Skeletal muscle tissue (tissue), 4 donors: Measurements from ENCODE around the gene NMT1. TPM values are rescaled to one million over a fixed set of nuclear protein-coding genes. Genes with fewer than 3 reads are reported as not detected.

Experiments
- H3K27ac ChIP-seq: one replicate; pipeline ENCODE4 v1.7.0; 2013; ENCODE audit warnings: mild to moderate bottlenecking, low read depth, low read length, inconsistent platforms
- H3K27me3 ChIP-seq, 3 donors: one replicate each; pipeline ENCODE4 v1.7.0; 2013; ENCODE audit warnings: low read length in 3 of 3; ENCODE audit not compliant: control insufficient read depth in 3 of 3, insufficient read depth in 3 of 3
- H3K36me3 ChIP-seq, 3 donors: one replicate each; pipeline ENCODE4 v1.7.0; 2013; ENCODE audit warnings: low read length in 3 of 3; ENCODE audit not compliant: control insufficient read depth in 3 of 3, insufficient read depth in 3 of 3
- H3K4me1 ChIP-seq, 3 donors: one replicate each; pipeline ENCODE4 v1.7.0; 2013; ENCODE audit warnings: low read length in 3 of 3, mild to moderate bottlenecking in 3 of 3; ENCODE audit not compliant: control insufficient read depth in 3 of 3, insufficient read depth in 3 of 3
- H3K4me3 ChIP-seq, 3 donors: one replicate each; pipeline ENCODE4 v1.7.0; 2013; ENCODE audit warnings: low read length in 3 of 3
- H3K9ac ChIP-seq, 3 donors: one replicate each; pipeline ENCODE4 v1.7.0; 2013; ENCODE audit warnings: low read length in 3 of 3, mild to moderate bottlenecking in 3 of 3, moderate library complexity in 2 of 3, low read depth in 1 of 3
- H3K9me3 ChIP-seq, 3 donors: one replicate each; pipeline ENCODE4 v1.7.0; 2013; ENCODE audit warnings: low read length in 3 of 3; ENCODE audit not compliant: control insufficient read depth in 3 of 3
- total RNA-seq: library from RNA; depleted of rRNA; stranded (reverse); fragments of >200 nt; gene quantifications from one replicate; pipeline ENCODE4 v1.2.3, GENCODE V29; 2014
- donor health status: Osteomylitis.

NMT1 gene
- total RNA-seq, 1 donor from 2014 or later, result 35.5 TPM

- Histone ChIP-seq H3K27me3 (no peaks in the 10 kb centered on the region), H3K9me3 (no peaks in the 10 kb centered on the region), H3K4me1 (peaks cover 37 to 53% (median 42%) of the 10 kb centered on the region in 3 donors), H3K4me3 (peak overlapping the region; percentile 81 to 90 (median 90)), H3K36me3 (peaks cover 0 to 3% (median 0%) of the 10 kb centered on the region in 3 donors), H3K9ac (peak overlapping the region; percentile 89 to 95 (median 94)), H3K27ac (peak overlapping the region; percentile 99)
Measured at GRCh38 chr17:45146890-45147580, 85.9 kb downstream of the NMT1 start.

- peak overlapping the region; percentile 81 to 90 (median 90) for H3K4me3 ChIP-seq
- peak overlapping the region; percentile 89 to 95 (median 94) for H3K9ac ChIP-seq
- peak overlapping the region; percentile 99 for H3K27ac ChIP-seq
- H3K27me3 ChIP-seq, result no peaks in the 10 kb centered on the region
- peaks cover 37 to 55% (median 43%) of the 10 kb centered on the region in 3 donors for H3K4me1 ChIP-seq
- no peaks in the 10 kb centered on the region for H3K9me3 ChIP-seq
- peaks cover 0 to 3% (median 0%) of the 10 kb centered on the region in 3 donors for H3K36me3 ChIP-seq
Measured at GRCh38 chr17:45147581-45148182, 86.6 kb downstream of the NMT1 start.

GRCh38 chr17:45148183-45149036 lies 87.3 kb downstream of the NMT1 start, which contains the start of gene HEXIM1:
Gene HEXIM1 (plus strand): TSS chr17:45148475. CDS start chr17:45149191, 716 bp downstream.
- peaks cover 37 to 53% (median 37%) of the 10 kb centered on the region in 3 donors for H3K4me1 ChIP-seq

GRCh38 chr17:45149037-45149668 lies 88.0 kb downstream of the NMT1 start:
- Histone ChIP-seq H3K4me1 (peaks cover 33 to 46% (median 34%) of the 10 kb centered on the region in 3 donors), H3K9ac (peak overlapping the region; percentile 93 to 99 (median 98)), H3K27ac (peak overlapping the region; percentile 99), H3K36me3 (peaks cover 0 to 3% (median 0%) of the 10 kb centered on the region in 3 donors), H3K4me3 (peak overlapping the region; percentile 96 to 97 (median 96)), H3K9me3 (no peaks in the 10 kb centered on the region), H3K27me3 (no peaks in the 10 kb centered on the region)

More at GRCh38 chr17:45148183-45149036, 87.3 kb downstream of the NMT1 start, which contains the start of gene HEXIM1:
- Histone ChIP-seq H3K9me3 (no peaks in the 10 kb centered on the region), H3K36me3 (peaks cover 0 to 3% (median 0%) of the 10 kb centered on the region in 3 donors), H3K27ac (peak within 1 kb of the TSS; percentile 99), H3K4me3 (peak within 1 kb of the TSS; percentile 96 to 97 (median 96)), H3K27me3 (no peaks in the 10 kb centered on the region), H3K9ac (peak within 1 kb of the TSS; percentile 93 to 99 (median 98))

GRCh38 chr17:45149669-45150664 lies 88.8 kb downstream of the NMT1 start:
- peak overlapping the region; percentile 96 to 97 (median 96) for H3K4me3 ChIP-seq
- no peaks in the 10 kb centered on the region for H3K9me3 ChIP-seq
- H3K27ac ChIP-seq, result peak overlapping the region; percentile 99
- peak overlapping the region; percentile 93 to 99 (median 98) for H3K9ac ChIP-seq
- peaks cover 27 to 41% (median 30%) of the 10 kb centered on the region in 3 donors for H3K4me1 ChIP-seq
- no peaks in the 10 kb centered on the region for H3K27me3 ChIP-seq
- peaks cover 0 to 3% (median 0%) of the 10 kb centered on the region in 3 donors for H3K36me3 ChIP-seq

- Histone ChIP-seq H3K4me1 (peaks cover 27 to 43% (median 29%) of the 10 kb centered on the region in 3 donors), H3K9ac (peak overlapping the region; percentile 93 to 99 (median 98)), H3K27me3 (no peaks in the 10 kb centered on the region), H3K36me3 (peaks cover 0 to 3% (median 0%) of the 10 kb centered on the region in 3 donors), H3K9me3 (no peaks in the 10 kb centered on the region), H3K27ac (peak overlapping the region; percentile 79), H3K4me3 (peak overlapping the region; percentile 96 to 97 (median 96))
Measured at GRCh38 chr17:45150911-45151809, 90.0 kb downstream of the NMT1 start.

GRCh38 chr17:45155029-45155428 lies 93.9 kb downstream of the NMT1 start:
- Histone ChIP-seq H3K36me3 (peaks cover 0 to 2% (median 0%) of the 10 kb centered on the region in 3 donors), H3K27me3 (no peaks in the 10 kb centered on the region), H3K4me3 (no peak overlapping the region), H3K4me1 (peaks cover 36 to 49% (median 38%) of the 10 kb centered on the region in 3 donors), H3K9ac (no peak overlapping the region), H3K27ac (no peak overlapping the region), H3K9me3 (no peaks in the 10 kb centered on the region)

- Histone ChIP-seq H3K36me3 (peaks cover 0 to 2% (median 0%) of the 10 kb centered on the region in 3 donors), H3K27me3 (no peaks in the 10 kb centered on the region), H3K4me1 (peaks cover 37 to 52% (median 38%) of the 10 kb centered on the region in 3 donors), H3K4me3 (no peak overlapping the region), H3K27ac (peak overlapping the region; percentile 21), H3K9me3 (no peaks in the 10 kb centered on the region), H3K9ac (no peak overlapping the region)
Measured at GRCh38 chr17:45155483-45155882, 94.4 kb downstream of the NMT1 start.
